Measurements from ENCODE around the gene TSSK1B. TPM values are rescaled to one million over a fixed set of nuclear protein-coding genes. Genes with fewer than 3 reads are reported as not detected.

TSSK1B gene
- total and polyA plus RNA-seq, 10 of the 15 experiments (the other 5 are each of a cell fraction or from before 2014, with no cell fraction given) = not detected

- CTCF ChIA-PET = interaction anchor here (2.1 kb wide), 1 partner anchor 15 kb away, joined by 9 read pairs; no protein-coding TSS in a partner anchor
- no TSS peak for BruUV-seq (replicated peaks)
- RAD21 ChIA-PET (ENCODE audit: unreplicated experiment) = interaction anchor here (1.0 kb wide), 1 partner anchor 214 kb away, joined by 3 read pairs; no protein-coding TSS in a partner anchor
- TF ChIP-seq TARDBP (IDR thresholded peaks at IDR 0.05; ENCODE audit: borderline replicate concordance) (no peak), SREBF1 (IDR thresholded peaks at IDR 0.05; ENCODE audit: low read length) (no peak), ZNF217 (IDR thresholded peaks at IDR 0.05) (no peak), TBL1XR1 (IDR thresholded peaks at IDR 0.05; ENCODE audit: low read depth, low read length) (no peak), CHD2 (IDR thresholded peaks at IDR 0.05; ENCODE audit: borderline replicate concordance, low read depth, low read length) (no peak), JUNB (IDR thresholded peaks at IDR 0.05) (no peak), CEBPZ (IDR thresholded peaks at IDR 0.05; ENCODE audit: low read depth, low read length) (no peak), BRCA1 (IDR thresholded peaks at IDR 0.05; ENCODE audit: low read depth, low read length) (no peak), ETV6 (conservative IDR thresholded peaks at IDR 0.05 in 1 of 2, IDR thresholded peaks at IDR 0.05 in 1 of 2; ENCODE audit: borderline replicate concordance in 1 of 2, low read depth in 1 of 2) (no peak), EED (IDR thresholded peaks at IDR 0.05; ENCODE audit: low read depth) (no peak), RFX5 (IDR thresholded peaks at IDR 0.05; ENCODE audit: low read depth, low read length) (no peak), WRNIP1 (IDR thresholded peaks at IDR 0.05; ENCODE audit: borderline replicate concordance, low read depth, low read length) (no peak), ZNF687 (IDR thresholded peaks at IDR 0.05) (no peak), ZBTB33 (IDR thresholded peaks at IDR 0.05) (no peak), SPI1 (IDR thresholded peaks at IDR 0.05; ENCODE audit: borderline replicate concordance, insufficient read depth, low read depth, low read length) (no peak), GABPA (IDR thresholded peaks at IDR 0.05; ENCODE audit: low read depth) (no peak), DPF2 (IDR thresholded peaks at IDR 0.05) (no peak), GATAD2B (conservative IDR thresholded peaks at IDR 0.05; ENCODE audit: low read depth) (no peak)
Observed at GRCh38 chr5:113394658-113395057, 40.1 kb downstream of the TSSK1B start.

More at GRCh38 chr5:113394658-113395057, 40.1 kb downstream of the TSSK1B start:
- Histone ChIP-seq H4K20me1 (ENCODE audit: control insufficient read depth, insufficient read depth) (no peaks in the 10 kb centered on the region), H3K4me1 (ENCODE audit: control insufficient read depth, insufficient read depth, low read length) (no peaks in the 10 kb centered on the region), H3K4me2 (ENCODE audit: control insufficient read depth, insufficient read depth) (no peak overlapping the region), H3K36me3 (ENCODE audit: control insufficient read depth in 2 of 2, insufficient read depth in 2 of 2, low read length in 1 of 2) (no peaks in the 10 kb centered on the region), H3K27me3 (replicated peaks in 1 of 2; ENCODE audit: control insufficient read depth in 2 of 2, insufficient read depth in 2 of 2, low read length in 1 of 2) (no peaks in the 10 kb centered on the region; a peak in 1 of 4 replicates), H3K9me3 (replicated peaks; ENCODE audit: control insufficient read depth, insufficient read depth, low read length) (no peaks in the 10 kb centered on the region), H3K4me3 (no peak overlapping the region), H3K9ac (ENCODE audit: control insufficient read depth, insufficient read depth, low read length) (no peak overlapping the region), H3K79me2 (ENCODE audit: control insufficient read depth, insufficient read depth, low read length) (no peaks in the 10 kb centered on the region), H2AFZ (ENCODE audit: control insufficient read depth, low read depth, low read length) (no peak overlapping the region), H3K27ac (ENCODE audit: control insufficient read depth, insufficient read depth) (no peak overlapping the region)
- in situ Hi-C loops (cut with MboI) (no loop called here), intact Hi-C loops (cut with micrococcal nuclease; ENCODE audit: unreplicated experiment) (no loop called here)
- WGBS (ENCODE audit: insufficient coverage, insufficient replicate concordance, low lambda C conversion rate, missing lambda C conversion rate) = 43% methylated on average over 2 of the region's 2 CpGs
- ATAC-seq = no peak
- SMC1A ChIA-PET (ENCODE audit: uncharacterized antibody, unreplicated experiment) = no interaction called here
- no peak for DNase-seq (ENCODE audit: low read depth, low spot score)
- no peak for FAIRE-seq
- POLR2A ChIA-PET = no interaction called here

All from GM12878 (cell line).